Measurements from ENCODE around the gene DDX19B. TPM values are rescaled to one million over a fixed set of nuclear protein-coding genes. Genes with fewer than 3 reads are reported as not detected.
"Not testable (repeated sequence)": the region's sequence is repeated elsewhere in the genome, so short reads cannot be mapped to it uniquely, and the experiment has no call there.

The DDX19B gene
- total RNA-seq, 2 donors from 2014 or later, result 22.3 to 25.6 TPM

GRCh38 chr16:70258065-70258464 lies 40.9 kb upstream of the DDX19B start:
- Histone ChIP-seq H3K4me3 (no peak overlapping the region), H3K27me3 (no peaks in the 10 kb centered on the region), H3K27ac (no peak overlapping the region), H3K9me3 (no peaks in the 10 kb centered on the region), H3K9ac (ENCODE audit: low read depth in 2 of 2, low read length in 2 of 2) (no peak overlapping the region), H3K36me3 (peaks cover 10% of the 10 kb centered on the region), H3K4me1 (no peaks in the 10 kb centered on the region)
- DNase-seq, result no peak
- intact Hi-C loops (cut with DNase I), result loop anchor here (10.0 kb wide), 1 partner anchor 93 kb away; no protein-coding TSS in a partner anchor
- TF ChIP-seq CTCF (IDR thresholded peaks at IDR 0.05), result no peak

DNA sequence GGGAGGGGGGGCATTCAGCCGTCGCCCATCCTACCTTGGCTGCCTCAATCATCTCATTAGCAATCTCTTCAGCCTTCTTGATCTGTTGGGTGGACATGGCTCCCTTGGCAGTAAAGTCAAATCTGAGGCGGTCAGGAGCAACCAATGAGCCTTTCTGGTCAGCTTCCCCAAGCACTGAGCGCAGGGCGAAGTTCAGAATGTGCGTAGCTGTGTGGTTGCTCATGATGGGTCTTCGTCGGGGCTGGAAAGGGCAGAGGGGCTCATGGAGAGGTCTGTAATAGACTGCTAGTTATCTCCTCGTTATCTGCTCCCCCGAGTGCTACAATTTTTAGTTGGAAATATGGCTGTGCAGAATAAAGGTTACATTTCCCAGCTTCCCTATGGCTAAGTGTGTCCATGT lies 40.0 kb upstream of the DDX19B start:
- Histone ChIP-seq H3K27me3 (no peaks in the 10 kb centered on the region), H3K36me3 (peaks cover 4% of the 10 kb centered on the region), H3K27ac (no peak overlapping the region), H3K9ac (ENCODE audit: low read depth in 2 of 2, low read length in 2 of 2) (no peak overlapping the region), H3K9me3 (no peaks in the 10 kb centered on the region), H3K4me3 (no peak overlapping the region), H3K4me1 (no peaks in the 10 kb centered on the region)
- intact Hi-C loops (cut with DNase I), result loop anchor here (10.0 kb wide), 1 partner anchor 94 kb away; no protein-coding TSS in a partner anchor
- no peak for TF ChIP-seq CTCF (IDR thresholded peaks at IDR 0.05)
- DNase-seq, result no peak

GRCh38 chr16:70259903-70260302 lies 39.1 kb upstream of the DDX19B start:
- DNase-seq; H3K36me3 ChIP-seq; H3K9me3 ChIP-seq; H3K27me3 ChIP-seq; H3K4me3 ChIP-seq; H3K4me1 ChIP-seq; H3K27ac ChIP-seq; H3K9ac ChIP-seq (ENCODE audit: low read depth in 2 of 2, low read length in 2 of 2): not testable (repeated sequence)
- intact Hi-C loops (cut with DNase I), result loop anchor here (10.0 kb wide), 1 partner anchor 95 kb away; no protein-coding TSS in a partner anchor

DNA sequence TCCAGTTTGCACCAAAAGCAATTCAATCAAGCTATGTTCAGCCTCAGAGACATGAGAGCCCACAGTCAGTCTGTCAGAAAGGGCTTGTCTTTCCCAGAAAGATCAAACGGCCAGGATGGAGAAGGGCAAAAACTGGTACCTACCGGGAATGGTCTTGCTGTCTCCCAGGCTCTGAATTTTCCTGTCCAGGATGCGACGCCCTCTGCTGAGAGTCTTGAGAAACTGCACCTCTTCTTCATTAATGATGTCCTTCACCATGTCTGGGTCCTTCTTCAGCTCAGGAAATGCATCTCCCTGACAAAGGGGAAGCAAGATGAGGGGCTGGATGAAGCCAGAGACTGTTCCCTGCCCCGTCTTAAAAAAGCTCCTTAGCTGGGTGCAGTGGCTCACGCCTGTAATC lies 31.5 kb upstream of the DDX19B start:
- intact Hi-C loops (cut with DNase I), result no loop called here
- Histone ChIP-seq H3K9ac (ENCODE audit: low read depth in 2 of 2, low read length in 2 of 2) (no peak overlapping the region), H3K27me3 (no peaks in the 10 kb centered on the region), H3K4me1 (no peaks in the 10 kb centered on the region), H3K4me3 (no peak overlapping the region), H3K9me3 (no peaks in the 10 kb centered on the region), H3K36me3 (peaks cover 8% of the 10 kb centered on the region), H3K27ac (no peak overlapping the region)
- no peak for DNase-seq
- TF ChIP-seq CTCF (IDR thresholded peaks at IDR 0.05), result peak; percentile 75

GRCh38 chr16:70267922-70268321 lies 31.1 kb upstream of the DDX19B start:
- H3K36me3 ChIP-seq; H3K27ac ChIP-seq; H3K4me1 ChIP-seq; H3K9ac ChIP-seq (ENCODE audit: low read depth in 2 of 2, low read length in 2 of 2); intact Hi-C loops (cut with DNase I); DNase-seq; H3K4me3 ChIP-seq; H3K9me3 ChIP-seq; H3K27me3 ChIP-seq: not testable (repeated sequence)

DNA sequence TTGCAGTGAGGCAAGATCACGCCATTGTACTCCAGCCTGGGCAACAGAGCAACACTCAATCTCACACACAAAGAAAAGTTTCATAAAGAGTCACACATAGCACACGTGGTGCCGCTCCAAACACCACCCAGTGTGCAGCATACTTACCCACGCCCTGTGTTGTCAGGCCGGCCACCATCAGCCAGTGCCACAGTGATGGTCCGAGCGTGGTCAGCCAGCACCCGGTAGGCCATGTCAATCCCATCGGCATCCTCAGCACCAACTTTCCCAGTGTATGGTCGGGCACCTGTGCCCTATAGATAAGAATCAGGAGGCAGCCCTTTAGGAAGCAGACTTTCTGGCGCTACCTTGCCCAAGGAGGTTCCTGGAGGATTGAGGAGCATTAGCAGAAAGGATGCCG lies 29.5 kb upstream of the DDX19B start:
- intact Hi-C loops (cut with DNase I), result no loop called here
- Histone ChIP-seq H3K27ac (no peak overlapping the region), H3K4me3 (no peak overlapping the region), H3K36me3 (peaks cover 8% of the 10 kb centered on the region), H3K9me3 (no peaks in the 10 kb centered on the region), H3K4me1 (no peaks in the 10 kb centered on the region), H3K27me3 (no peaks in the 10 kb centered on the region), H3K9ac (ENCODE audit: low read depth in 2 of 2, low read length in 2 of 2) (no peak overlapping the region)
- no peak for TF ChIP-seq CTCF (IDR thresholded peaks at IDR 0.05)
- DNase-seq, result no peak

DNA sequence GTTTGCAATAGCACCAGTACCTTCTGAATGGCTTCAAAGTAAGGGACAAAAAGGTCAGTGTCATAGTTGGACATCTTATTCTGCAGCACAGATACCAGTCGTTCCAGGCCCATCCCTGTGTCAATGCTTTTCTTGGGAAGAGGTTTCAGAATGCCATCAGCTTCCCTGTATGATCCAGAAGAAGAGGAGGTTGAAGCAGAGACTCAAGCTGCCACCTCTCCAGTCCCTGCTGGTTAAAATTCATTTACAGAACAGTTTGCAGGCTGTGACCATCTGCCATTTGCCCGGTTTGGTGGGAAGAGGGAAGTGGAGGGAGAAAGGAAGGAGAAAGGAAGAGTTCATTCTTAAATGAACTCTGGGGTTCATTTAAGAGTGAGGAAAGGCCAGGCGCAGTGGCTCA lies 28.8 kb upstream of the DDX19B start:
- Histone ChIP-seq H3K4me1 (no peaks in the 10 kb centered on the region), H3K9me3 (no peaks in the 10 kb centered on the region), H3K9ac (ENCODE audit: low read depth in 2 of 2, low read length in 2 of 2) (no peak overlapping the region), H3K27ac (no peak overlapping the region), H3K27me3 (no peaks in the 10 kb centered on the region), H3K36me3 (peaks cover 8% of the 10 kb centered on the region), H3K4me3 (no peak overlapping the region)
- intact Hi-C loops (cut with DNase I), result no loop called here
- DNase-seq, result no peak
- no peak for TF ChIP-seq CTCF (IDR thresholded peaks at IDR 0.05)
